Dermis microvascular lymphatic vessel endothelial cell (primary cell): ENCODE data around the gene CGB5. TPM values are rescaled to one million over a fixed set of nuclear protein-coding genes. Genes with fewer than 3 reads are reported as not detected.
"Not testable (repeated sequence)": the region's sequence is repeated elsewhere in the genome, so short reads cannot be mapped to it uniquely, and the experiment has no call there.

Experiments
- DNase-seq, 2 donors: peaks; one replicate each; pipeline versions ENCODE4 v3.0.0 to v3.0.0-alpha.2; 2010; ENCODE audit warnings: low read depth in 2 of 2
- total RNA-seq: library from RNA; depleted of rRNA; stranded (reverse); fragments of >200 nt; gene quantifications from 2 replicates; pipeline ENCODE4 v1.2.1, GENCODE V29; 2014

The CGB5 gene
- total RNA-seq, 1 donor from 2014 or later: not detected

GRCh38 chr19:49056902-49057596 is 13.4 kb downstream of the CGB5 start:
- not testable (repeated sequence) for DNase-seq

- peak in 1 of 2 donors; percentile 43 for DNase-seq
Measured at GRCh38 chr19:49057636-49058234, 14.1 kb downstream of the CGB5 start, which contains the start of gene CGB7. Gene CGB7, minus strand, starts transcription at chr19:49057749. Its CDS starts 2,374 bp downstream, at chr19:49055375.

- no peak for DNase-seq
Measured at GRCh38 chr19:49058562-49058961, 14.9 kb downstream of the CGB5 start.

- no peak for DNase-seq
Measured at GRCh38 chr19:49059053-49059452, 15.4 kb downstream of the CGB5 start.

GRCh38 chr19:49061000-49061399 is 17.4 kb downstream of the CGB5 start:
- DNase-seq: no peak

- DNase-seq: no peak
Measured at GRCh38 chr19:49061445-49061844, 17.8 kb downstream of the CGB5 start.

- DNase-seq: no peak
Measured at GRCh38 chr19:49064029-49064629, 20.5 kb downstream of the CGB5 start.

- DNase-seq: no peak
Measured at GRCh38 chr19:49064768-49065611, 21.3 kb downstream of the CGB5 start, which contains the start of gene NTF4. Gene NTF4, minus strand, starts transcription at chr19:49064818. Its CDS starts 2,821 bp downstream, at chr19:49061997.

GRCh38 chr19:49065905-49066512 is 22.4 kb downstream of the CGB5 start:
- DNase-seq: no peak

- no peak for DNase-seq
Measured at GRCh38 chr19:49067554-49067953, 23.9 kb downstream of the CGB5 start.

GRCh38 chr19:49069026-49069425 is 25.4 kb downstream of the CGB5 start:
- DNase-seq: no peak

- no peak for DNase-seq
Measured at GRCh38 chr19:49070416-49070815, 26.8 kb downstream of the CGB5 start.

GRCh38 chr19:49071860-49072547 is 28.4 kb downstream of the CGB5 start:
- no peak for DNase-seq

GRCh38 chr19:49073514-49074378 is 30.1 kb downstream of the CGB5 start:
- DNase-seq: no peak

GRCh38 chr19:49074869-49075268 is 31.2 kb downstream of the CGB5 start:
- DNase-seq: peak; percentile 36 to 69

- DNase-seq: no peak
Measured at GRCh38 chr19:49080392-49080791, 36.7 kb downstream of the CGB5 start.

- DNase-seq: no peak
Measured at GRCh38 chr19:49081273-49081672, 37.6 kb downstream of the CGB5 start.

GRCh38 chr19:49084206-49085019 is 40.8 kb downstream of the CGB5 start:
- no peak for DNase-seq
